GM21515 (cell line): ENCODE measurements around the gene CYB5RL.
"Not testable (repeated sequence)": the region's sequence is repeated elsewhere in the genome, so short reads cannot be mapped to it uniquely, and the experiment has no call there.

Experiments
- ATAC-seq: cut with Tn5 transposase; IDR thresholded peaks from one replicate; pipeline ENCODE4 v1.9.1; 2021; ENCODE audit not compliant: unreplicated experiment

Gene CYB5RL

DNA sequence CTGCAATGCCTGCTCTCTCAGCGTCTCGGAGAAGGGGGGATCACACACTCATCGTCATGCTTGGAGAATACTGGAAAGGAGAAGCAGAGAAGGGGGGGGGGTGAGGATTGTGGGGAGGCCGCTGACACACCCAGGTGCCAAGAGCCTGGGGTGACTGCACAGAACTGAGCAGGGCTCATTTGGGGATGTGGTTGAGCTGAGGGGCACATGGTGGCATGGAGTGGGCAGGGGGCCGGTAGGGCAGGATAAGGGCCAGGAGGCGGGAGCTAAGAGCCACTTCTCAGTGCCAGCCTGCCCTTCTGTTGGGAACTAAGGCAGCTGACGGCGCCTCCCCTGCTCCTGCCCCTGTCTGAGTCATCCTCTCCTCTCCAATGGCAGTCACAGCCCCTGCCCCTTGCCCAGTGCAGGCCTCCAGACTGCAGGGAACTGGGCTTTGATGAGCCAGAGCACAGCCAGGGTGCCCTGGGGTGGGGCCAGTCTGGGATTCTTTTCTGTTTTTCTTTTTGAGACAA lies 27.3 kb upstream of the CYB5RL start:
- no peak for ATAC-seq

GRCh38 chr1:54225986-54226559 lies 26.2 kb upstream of the CYB5RL start:
- no peak for ATAC-seq

DNA sequence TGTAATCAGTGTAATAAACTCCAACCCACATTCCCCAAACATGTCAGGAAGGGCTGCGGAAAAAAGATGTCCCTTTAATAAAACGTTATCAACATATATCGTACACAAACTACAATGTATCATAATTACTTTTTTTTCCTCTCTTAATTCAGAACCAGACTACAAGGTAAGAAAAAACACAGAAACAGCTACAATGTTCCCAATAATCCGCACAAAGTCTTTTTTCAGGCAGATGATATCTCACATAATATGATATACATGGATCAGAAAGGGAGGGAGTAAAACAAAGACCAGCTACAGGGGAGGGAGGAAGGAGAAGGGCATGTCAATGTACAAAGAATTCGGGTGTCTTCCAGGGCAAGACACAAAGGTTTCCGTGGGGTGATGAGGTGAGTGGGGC lies 25.5 kb upstream of the CYB5RL start:
- no peak for ATAC-seq

DNA sequence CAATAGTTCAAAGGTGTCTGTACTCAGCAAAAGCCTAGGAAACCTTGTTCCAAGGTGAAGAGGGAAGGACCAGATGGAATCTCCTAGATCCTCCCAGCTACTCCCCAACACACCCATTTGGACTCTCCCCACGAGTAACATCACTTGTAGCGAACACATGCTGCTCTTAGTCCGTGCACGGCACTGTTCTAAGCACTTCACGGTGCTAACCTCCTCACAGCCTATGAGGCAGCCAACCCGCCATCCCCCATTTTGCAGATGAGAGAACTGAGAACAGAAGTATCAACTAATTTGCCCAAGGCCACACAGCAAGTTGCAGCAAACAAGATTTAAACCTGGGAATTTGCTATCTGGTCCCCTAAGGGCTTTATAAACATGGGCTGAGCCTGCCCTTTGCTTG lies 24.4 kb upstream of the CYB5RL start:
- no peak for ATAC-seq

- no peak for ATAC-seq
These were observed 23.8 kb upstream of the CYB5RL start for GRCh38 chr1:54223441-54224202.

DNA sequence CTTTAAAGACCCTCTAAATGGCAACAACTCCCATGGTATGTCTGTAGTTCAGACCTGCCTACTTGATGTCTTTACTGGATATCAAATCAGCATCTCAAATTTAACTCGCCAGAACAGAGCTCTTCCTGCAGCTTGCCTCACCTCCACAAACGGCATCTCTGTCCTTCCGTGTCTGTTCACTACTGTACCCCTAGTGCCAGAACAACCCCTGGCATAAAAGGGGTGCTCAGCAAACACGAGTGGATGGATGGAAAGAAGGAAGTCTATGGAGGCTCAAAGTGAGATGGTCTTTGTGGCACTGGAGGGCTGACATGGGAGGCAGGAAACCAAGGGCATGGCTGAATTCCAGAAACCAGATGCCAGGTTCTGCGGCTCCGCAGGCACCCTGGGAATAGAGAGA lies 22.9 kb upstream of the CYB5RL start:
- no peak for ATAC-seq

DNA sequence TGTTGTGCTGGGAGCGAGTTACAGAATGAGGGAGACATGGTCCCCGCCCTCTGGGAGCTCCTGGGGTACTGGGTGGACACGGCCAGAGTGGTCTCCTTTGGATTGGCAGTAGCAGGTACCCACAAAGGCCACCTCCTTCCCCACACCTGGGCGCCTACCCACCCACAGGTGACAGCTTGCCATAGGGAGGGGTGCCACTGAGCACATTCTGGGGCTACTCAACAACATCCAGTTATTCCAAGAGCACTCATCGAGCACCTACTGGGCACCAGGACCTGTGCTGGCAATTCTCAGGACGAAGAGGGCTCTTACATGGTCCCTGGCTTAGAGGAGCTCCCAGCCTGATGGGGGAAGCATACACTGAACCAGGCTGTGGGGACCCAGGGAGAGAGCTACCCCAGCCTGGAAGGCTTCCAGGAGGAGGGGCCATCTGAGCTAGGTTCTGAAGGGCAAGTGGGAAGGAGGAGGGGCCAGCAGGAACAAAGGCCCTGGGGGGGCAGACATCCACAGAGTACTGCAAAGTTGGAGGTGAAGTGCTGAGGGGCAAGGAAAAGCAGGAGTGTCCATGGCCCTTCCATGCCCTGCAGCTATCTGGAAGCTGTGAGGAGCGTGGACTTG lies 22.1 kb upstream of the CYB5RL start:
- no peak for ATAC-seq

DNA sequence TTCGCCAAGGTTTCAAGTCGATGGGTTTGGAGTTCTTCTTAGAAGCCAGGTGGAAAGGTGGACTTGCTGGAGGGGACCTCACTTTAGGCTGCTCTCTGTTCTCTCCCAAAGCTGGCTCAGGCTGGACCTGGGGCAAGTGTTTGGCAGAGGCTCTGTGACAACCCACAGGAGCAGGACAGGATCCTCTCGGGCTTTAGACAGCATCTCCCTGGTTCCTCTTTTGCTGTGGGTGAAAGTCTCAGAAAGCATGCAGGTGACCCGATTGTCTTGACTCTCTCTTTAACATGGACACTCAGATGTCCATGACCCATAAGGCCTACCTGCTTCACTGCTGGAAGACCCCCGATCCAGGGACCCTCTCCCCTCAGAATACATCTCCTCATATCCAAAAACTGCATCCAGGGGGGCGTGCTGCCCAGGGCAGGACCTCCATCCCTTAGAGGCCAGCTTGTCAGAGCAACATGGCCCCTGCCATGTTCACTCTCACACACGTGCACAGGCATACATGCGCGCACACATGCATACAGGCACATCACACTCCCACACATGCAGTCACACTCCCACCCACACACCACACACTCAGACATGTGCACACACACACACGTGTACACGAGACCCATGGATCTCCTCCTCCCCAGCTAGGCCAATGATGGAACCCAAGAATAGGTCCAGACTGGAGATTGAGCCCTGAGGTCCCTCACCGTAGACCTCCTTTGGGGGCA lies 21.4 kb upstream of the CYB5RL start:
- ATAC-seq: no peak

- ATAC-seq: no peak
These were observed 20.4 kb upstream of the CYB5RL start for GRCh38 chr1:54220004-54220811.

- no peak for ATAC-seq
These were observed 19.8 kb upstream of the CYB5RL start for GRCh38 chr1:54219688-54220003.

DNA sequence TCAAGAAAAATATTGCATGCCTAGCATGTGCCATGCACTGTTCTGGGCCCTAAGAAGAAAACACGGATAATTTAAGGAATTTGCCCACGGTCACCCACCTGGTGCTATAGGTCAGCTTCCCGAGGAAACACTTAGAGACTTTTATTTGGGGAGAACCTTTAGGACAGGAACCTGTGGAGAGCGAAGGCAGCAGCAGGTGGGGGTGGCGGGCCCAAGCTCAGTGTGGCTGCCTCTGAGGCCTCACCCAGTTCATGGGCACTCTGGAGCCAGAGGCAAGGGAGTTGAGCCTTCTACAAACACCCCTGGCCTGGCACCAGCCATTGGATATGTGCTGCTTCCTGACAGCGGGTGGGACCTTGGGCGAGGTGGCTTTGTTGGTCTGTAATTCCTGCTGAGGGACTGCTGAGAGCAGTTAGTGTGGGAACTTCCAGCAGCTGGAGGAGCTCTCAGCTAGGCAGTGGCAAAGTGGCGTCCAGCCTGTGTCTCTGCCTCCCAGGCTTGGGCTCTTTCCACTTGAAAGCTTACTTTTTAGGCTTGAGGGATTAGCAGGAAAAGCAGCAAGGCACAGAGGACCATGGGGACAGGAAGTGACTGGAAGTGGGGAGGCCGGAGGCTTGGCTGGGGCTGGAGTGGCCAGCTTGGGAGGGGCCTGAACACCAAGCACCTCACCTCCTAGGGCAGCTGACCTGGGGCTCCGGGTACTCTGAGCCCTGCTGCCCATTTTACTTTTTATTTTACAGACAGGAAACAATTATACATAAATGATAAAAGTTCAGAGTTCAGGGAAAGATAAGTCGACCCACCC lies 19.3 kb upstream of the CYB5RL start:
- ATAC-seq: no peak

GRCh38 chr1:54215523-54215922 lies 15.7 kb upstream of the CYB5RL start:
- ATAC-seq: no peak

DNA sequence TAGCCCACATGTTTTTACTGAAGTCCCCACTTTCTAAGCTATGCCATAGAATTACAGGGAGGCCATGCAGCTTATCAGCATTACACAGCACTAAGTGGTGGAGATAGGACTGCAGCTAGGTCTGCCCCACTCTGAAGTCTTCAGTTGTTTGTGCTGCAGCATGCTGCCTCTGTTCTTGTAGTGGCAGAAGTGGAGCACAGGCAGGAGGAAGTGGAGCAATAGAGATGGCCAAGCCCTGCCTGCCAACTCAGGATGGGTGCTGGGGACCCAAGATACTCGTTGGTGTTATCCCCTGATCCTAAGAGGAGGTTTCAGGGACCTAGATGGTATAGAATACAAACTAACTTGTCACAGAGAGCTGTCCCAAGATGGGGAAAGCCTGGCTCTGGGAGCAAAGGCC lies 13.0 kb upstream of the CYB5RL start:
- no peak for ATAC-seq

GRCh38 chr1:54207896-54208295 lies 8.1 kb upstream of the CYB5RL start:
- ATAC-seq: not testable (repeated sequence)

DNA sequence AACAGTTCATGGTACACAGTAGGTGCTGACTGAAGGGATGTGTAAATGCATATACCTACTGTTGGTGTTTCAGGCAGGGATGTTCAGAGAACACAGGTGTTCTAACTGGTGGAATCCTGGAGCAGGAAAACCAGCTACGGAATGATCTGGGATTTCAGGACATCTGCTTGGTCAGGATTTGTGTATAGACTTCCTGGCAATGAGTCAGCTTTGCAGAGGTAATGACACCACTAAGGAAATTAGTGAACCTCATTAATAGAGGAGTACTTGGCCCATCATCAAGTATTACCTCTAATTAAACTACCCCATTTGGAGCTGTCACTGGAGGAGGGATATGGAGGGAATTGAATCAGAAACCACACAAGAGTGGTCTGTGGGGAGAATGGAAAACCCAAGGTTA lies 7.5 kb upstream of the CYB5RL start:
- no peak for ATAC-seq

DNA sequence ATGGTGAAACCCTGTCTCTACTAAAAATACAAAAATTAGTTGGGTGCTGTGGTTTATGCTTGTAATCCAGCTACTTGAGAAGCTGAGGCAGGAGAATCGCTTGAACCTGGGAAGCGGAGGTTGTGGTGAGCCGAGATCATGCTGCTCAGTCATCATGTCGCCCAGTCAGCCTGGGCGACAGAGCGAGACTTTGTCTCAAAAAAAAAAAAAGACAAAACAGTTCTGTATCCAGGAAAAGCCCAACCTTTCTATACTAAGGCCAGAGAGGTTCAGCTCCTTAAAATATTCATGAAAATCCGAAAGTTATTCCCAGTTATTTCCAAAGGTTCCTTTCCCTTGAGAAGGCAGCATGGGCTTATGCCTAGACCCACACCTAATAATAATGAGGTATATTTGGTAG lies 4.4 kb upstream of the CYB5RL start:
- ATAC-seq: no peak

DNA sequence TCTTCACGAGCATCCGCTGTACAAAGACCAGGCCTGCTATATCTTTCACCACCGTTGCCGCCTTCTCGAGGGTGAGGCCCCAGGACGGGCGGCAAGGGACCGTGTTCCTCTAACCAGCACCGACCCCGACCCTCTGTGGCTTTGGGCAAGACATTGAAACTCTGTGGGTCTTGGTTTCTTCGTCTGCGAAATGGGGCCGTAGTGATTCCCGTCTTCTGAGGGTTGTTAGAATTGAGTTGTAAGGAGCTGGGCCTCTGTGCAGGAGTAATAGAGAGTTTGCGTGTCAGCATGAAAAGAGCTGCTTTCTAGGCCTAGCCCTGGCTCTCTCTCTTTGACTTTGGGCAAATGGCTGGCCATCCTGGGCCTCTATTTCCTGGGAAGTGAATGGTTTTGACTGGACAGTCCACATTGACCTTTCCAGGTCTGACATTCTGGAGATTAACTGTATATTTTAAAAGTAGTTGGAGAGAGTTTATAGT lies 728 bp upstream of the CYB5RL start:
- no peak for ATAC-seq

- ATAC-seq: no peak
These were observed 572 bp downstream of the CYB5RL start for GRCh38 chr1:54199151-54199764.

DNA sequence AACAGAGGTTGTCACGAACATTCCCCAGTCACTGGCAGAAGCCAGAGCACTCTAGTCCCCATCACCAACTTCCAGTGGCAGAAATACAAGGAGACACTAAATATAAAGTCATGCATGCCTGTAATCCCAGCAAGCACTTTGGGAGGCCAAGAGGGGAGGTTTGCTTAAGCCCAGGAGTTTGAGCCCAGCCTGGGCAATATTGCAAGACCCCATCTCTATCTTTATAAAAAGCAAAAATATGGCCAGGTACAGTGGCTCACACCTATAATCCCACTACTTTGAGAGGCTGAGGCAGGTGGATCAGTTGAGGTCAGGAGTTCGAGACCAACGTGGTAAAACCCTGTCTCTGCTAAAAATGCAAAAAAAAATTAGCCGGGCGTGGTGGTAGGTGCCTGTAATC lies 6.4 kb downstream of the CYB5RL start:
- ATAC-seq: no peak

- no peak for ATAC-seq
These were observed 8.3 kb downstream of the CYB5RL start for GRCh38 chr1:54191525-54191924.
